HepG2 (cell line): Measurements from ENCODE around the gene ZNF530. TPM values are rescaled to one million over a fixed set of nuclear protein-coding genes. Genes with fewer than 3 reads are reported as not detected.
A peak's percentile ranks its signal among the peaks of the same experiment; 100 is the strongest.

Experiments
- BCL6 ChIP-seq: IDR thresholded peaks from 2 replicates; pipeline ENCODE4 v1.6.1; 2016; ENCODE audit warnings: missing genetic modification reagents, missing compliant biosample characterization
- CBFB ChIP-seq: sonication (generic); formaldehyde crosslinking; IDR thresholded peaks from 2 replicates; pipeline ENCODE4 v1.4.0; 2020; ENCODE audit warnings: missing genetic modification reagents
- CERS6 ChIP-seq: sonication (generic); formaldehyde crosslinking; IDR thresholded peaks from 2 replicates; pipeline ENCODE4 v1.5.0; 2020; ENCODE audit warnings: missing genetic modification reagents
- DNMT3B ChIP-seq: conservative IDR thresholded peaks from 2 replicates; pipeline ENCODE4 v1.6.1; 2016; ENCODE audit warnings: missing biosample characterization, control low read depth
- ETV5 ChIP-seq: IDR thresholded peaks from 2 replicates; pipeline ENCODE4 v1.6.1; 2018; ENCODE audit warnings: missing biosample characterization, missing genetic modification reagents, inconsistent platforms, borderline replicate concordance
- GMEB1 ChIP-seq: sonication (generic); formaldehyde crosslinking; IDR thresholded peaks from 2 replicates; pipeline ENCODE4 v1.5.1; 2020; ENCODE audit warnings: missing genetic modification reagents, mild to moderate bottlenecking, borderline replicate concordance
- ISL2 ChIP-seq: sonication (generic); formaldehyde crosslinking; IDR thresholded peaks from 2 replicates; pipeline ENCODE4 v1.5.0; 2020; ENCODE audit warnings: missing genetic modification reagents
- KDM3A ChIP-seq: IDR thresholded peaks from 2 replicates; pipeline ENCODE4 v1.6.1; 2018; ENCODE audit warnings: low read depth, missing compliant biosample characterization
- KLF11 ChIP-seq: IDR thresholded peaks from 2 replicates; pipeline ENCODE4 v1.6.1; 2016; ENCODE audit warnings: missing compliant biosample characterization
- MAFK ChIP-seq, 2 experiments: IDR thresholded peaks in 1 of 2; conservative IDR thresholded peaks in 1 of 2; 2 replicates each; pipeline ENCODE4 v1.6.1; 2011; ENCODE audit warnings: improper control_type of control experiment in 2 of 2, low read length in 2 of 2
- MIXL1 ChIP-seq: IDR thresholded peaks from 2 replicates; pipeline ENCODE4 v1.6.1; 2016
- MNT ChIP-seq: fragments of 450-650 bp; IDR thresholded peaks from 2 replicates; pipeline ENCODE4 v1.6.1; 2016
- MXD3 ChIP-seq: IDR thresholded peaks from 2 replicates; pipeline ENCODE4 v1.6.1; 2016; ENCODE audit warnings: mild to moderate bottlenecking, missing biosample characterization, missing genetic modification reagents
- MYNN ChIP-seq: sonication (generic); formaldehyde crosslinking; IDR thresholded peaks from 2 replicates; pipeline ENCODE4 v1.4.0; 2020; ENCODE audit warnings: mild to moderate bottlenecking, low read depth, missing genetic modification reagents
- NR2F6 ChIP-seq, 2 experiments: IDR thresholded peaks; 2 replicates each; pipeline ENCODE4 v1.6.1; 2016; ENCODE audit warnings: antibody characterized with exemption in 1 of 2, mild to moderate bottlenecking in 1 of 2
- TFDP1 ChIP-seq: IDR thresholded peaks from 2 replicates; pipeline ENCODE4 v1.6.1; 2016; ENCODE audit warnings: missing compliant biosample characterization, missing genetic modification reagents, borderline replicate concordance
- ZBTB14 ChIP-seq: sonication (generic); formaldehyde crosslinking; IDR thresholded peaks from 2 replicates; pipeline ENCODE4 v1.4.0; 2020; ENCODE audit warnings: missing genetic modification reagents
- ZNF230 ChIP-seq: sonication (generic); formaldehyde crosslinking; IDR thresholded peaks from 2 replicates; pipeline ENCODE4 v1.4.0; 2020; ENCODE audit warnings: mild to moderate bottlenecking, missing genetic modification reagents
- ZNF292 ChIP-seq: sonication (generic); formaldehyde crosslinking; IDR thresholded peaks from 2 replicates; pipeline ENCODE4 v1.8.1; 2022; ENCODE audit warnings: mild to moderate bottlenecking, low read depth, missing genetic modification reagents, borderline replicate concordance
- ZNF34 ChIP-seq: sonication (generic); formaldehyde crosslinking; IDR thresholded peaks from 2 replicates; pipeline ENCODE4 v1.4.0; 2020; ENCODE audit warnings: mild to moderate bottlenecking, missing genetic modification reagents, borderline replicate concordance
- ZNF570 ChIP-seq: sonication (generic); formaldehyde crosslinking; IDR thresholded peaks from 2 replicates; pipeline ENCODE4 v1.4.0; 2020; ENCODE audit warnings: mild to moderate bottlenecking, missing genetic modification reagents, borderline replicate concordance
- ZNF619 ChIP-seq: sonication (generic); formaldehyde crosslinking; IDR thresholded peaks from 2 replicates; pipeline ENCODE4 v1.4.0; 2020; ENCODE audit warnings: mild to moderate bottlenecking, missing genetic modification reagents
- ZNF660 ChIP-seq: sonication (generic); formaldehyde crosslinking; IDR thresholded peaks from 2 replicates; pipeline ENCODE4 v1.5.1; 2020; ENCODE audit warnings: mild to moderate bottlenecking, low read depth, missing genetic modification reagents, borderline replicate concordance
- ZNF83 ChIP-seq: sonication (generic); formaldehyde crosslinking; IDR thresholded peaks from 2 replicates; pipeline ENCODE4 v1.4.0; 2020; ENCODE audit warnings: missing genetic modification reagents, mild to moderate bottlenecking, borderline replicate concordance
- polyA plus RNA-seq, 8 experiments: library from polyadenylated mRNA; depleted of rRNA in 3 of 8; stranded (reverse) in 7 of 8; unstranded in 1 of 8; fragments of >200 nt; fragmentation: Illumina TruSeq in 4 of 8; extraction: Trizol in 4 of 8; gene quantifications; 2 replicates each; pipeline versions ENCODE4 v1.2.1 to v1.2.3, GENCODE V29; 2011 to 2016; ENCODE audit warnings: low read depth in 4 of 8, missing spikeins in 1 of 8, mixed read lengths in 1 of 8; ENCODE audit not compliant: insufficient read depth in 1 of 8
- total RNA-seq, 5 experiments: library from RNA; depleted of rRNA; stranded (reverse); fragments of >200 nt; fragmentation: Illumina TruSeq; extraction: Trizol; gene quantifications; 2 replicates each; pipeline ENCODE4 v1.2.3, GENCODE V29; 2016; ENCODE audit warnings: low read depth in 1 of 5

ZNF530 gene
- total and polyA plus RNA-seq, 2 of the 13 experiments (the other 11 are each of a cell fraction or from before 2014, with no cell fraction given), result 1.1 to 7.8 TPM

- TF ChIP-seq MNT, result no peak
- TF ChIP-seq TFDP1 (CRISPR knock-in tag), result peak; percentile 97
- TF ChIP-seq KLF11 (CRISPR knock-in tag), result no peak
- TF ChIP-seq ZNF83 (CRISPR knock-in tag), result no peak
- no peak for TF ChIP-seq ZNF230 (CRISPR knock-in tag)
- no peak for TF ChIP-seq ZNF570 (CRISPR knock-in tag)
- TF ChIP-seq MYNN (CRISPR knock-in tag), result no peak
- 0 out of 2 replicates have a peak, but pooled peaks have one; percentile 27 for TF ChIP-seq CBFB (CRISPR knock-in tag)
- peak; percentile 52; the same call in 1 of the 2 replicates for TF ChIP-seq ISL2 (CRISPR knock-in tag)
- TF ChIP-seq ZNF619, result peak; percentile 68; the same call in 1 of the 2 replicates
- TF ChIP-seq GMEB1 (CRISPR knock-in tag), result peak; percentile 92
- TF ChIP-seq ZBTB14 (CRISPR knock-in tag), result no peak
- 0 out of 2 replicates have a peak, but pooled peaks have one; percentile 43 for TF ChIP-seq MIXL1
- TF ChIP-seq MAFK (conservative IDR thresholded peaks at IDR 0.05 in 1 of 2, IDR thresholded peaks at IDR 0.05 in 1 of 2; ENCODE audit: low read length in 2 of 2), result no peak
- peak; percentile 75 for TF ChIP-seq ETV5 (CRISPR knock-in tag)
- no peak for TF ChIP-seq BCL6 (CRISPR knock-in tag)
- TF ChIP-seq CERS6 (CRISPR knock-in tag), result no peak
- no peak for TF ChIP-seq ZNF660 (CRISPR knock-in tag)
- no peak for TF ChIP-seq ZNF34 (CRISPR knock-in tag)
- TF ChIP-seq ZNF292 (CRISPR knock-in tag), result no peak
- TF ChIP-seq MXD3, result no peak
- no peak for TF ChIP-seq NR2F6 (IDR thresholded peaks at IDR 0.05)
- TF ChIP-seq NR2F6 (CRISPR knock-in tag; IDR thresholded peaks at IDR 0.05), result peak; percentile 37
- no peak for TF ChIP-seq DNMT3B (CRISPR knock-in tag)
- 0 out of 2 replicates have a peak, but pooled peaks have one; percentile 33 for TF ChIP-seq KDM3A (CRISPR knock-in tag)
Observed at GRCh38 chr19:57599761-57600383, at the start of gene ZNF530 (continued).
